Hematopoietic multipotent progenitor cell treated with erythropoietin and hydrocortisone succinate and interleukin-3 and kit ligand, for 17 days (in vitro differentiated cells): Measurements from ENCODE around the gene DMTF1.
"Not testable (repeated sequence)": the region's sequence is repeated elsewhere in the genome, so short reads cannot be mapped to it uniquely, and the experiment has no call there.

Experiments used
- DNase-seq: peaks from one replicate; pipeline ENCODE4 v3.0.0-alpha.2; 2015; ENCODE audit warnings: low spot score

The DMTF1 gene

GRCh38 chr7:87199241-87199640 lies 47.0 kb downstream of the DMTF1 start:
- DNase-seq: no peak

- DNase-seq: no peak
Measured at GRCh38 chr7:87199700-87200450, 47.6 kb downstream of the DMTF1 start.

GRCh38 chr7:87202208-87202607 lies 50.0 kb downstream of the DMTF1 start:
- no peak for DNase-seq

GRCh38 chr7:87202705-87203104 lies 50.5 kb downstream of the DMTF1 start:
- no peak for DNase-seq

- DNase-seq: not testable (repeated sequence)
Measured at GRCh38 chr7:87203929-87204328, 51.7 kb downstream of the DMTF1 start.

GRCh38 chr7:87204933-87205332 lies 52.7 kb downstream of the DMTF1 start:
- DNase-seq: no peak

- DNase-seq: not testable (repeated sequence)
Measured at GRCh38 chr7:87205701-87206100, 53.4 kb downstream of the DMTF1 start.

- DNase-seq: no peak
Measured at GRCh38 chr7:87206361-87206760, 54.1 kb downstream of the DMTF1 start.

- no peak for DNase-seq
Measured at GRCh38 chr7:87209295-87209924, 57.2 kb downstream of the DMTF1 start.

GRCh38 chr7:87210506-87210905 lies 58.3 kb downstream of the DMTF1 start:
- DNase-seq: no peak

- DNase-seq: no peak
Measured at GRCh38 chr7:87212498-87212897, 60.2 kb downstream of the DMTF1 start.

GRCh38 chr7:87213252-87213651 lies 61.0 kb downstream of the DMTF1 start:
- DNase-seq: no peak

GRCh38 chr7:87213811-87214210 lies 61.6 kb downstream of the DMTF1 start:
- no peak for DNase-seq

- DNase-seq: no peak
Measured at GRCh38 chr7:87215046-87215445, 62.8 kb downstream of the DMTF1 start.

GRCh38 chr7:87216701-87217508 lies 64.7 kb downstream of the DMTF1 start:
- no peak for DNase-seq

GRCh38 chr7:87217983-87218653 lies 65.9 kb downstream of the DMTF1 start:
- DNase-seq: no peak

- DNase-seq: no peak
Measured at GRCh38 chr7:87218796-87219544, 66.7 kb downstream of the DMTF1 start.

GRCh38 chr7:87219545-87220025 lies 67.3 kb downstream of the DMTF1 start, which contains the start of gene TMEM243:
TMEM243 (minus strand) TSS chr7:87219732; CDS start chr7:87219503, 229 bp downstream.
- no peak for DNase-seq

- no peak for DNase-seq
Measured at GRCh38 chr7:87220026-87220733, 67.9 kb downstream of the DMTF1 start.

GRCh38 chr7:87220734-87221215 lies 68.5 kb downstream of the DMTF1 start:
- DNase-seq: no peak
